Neural cell (in vitro differentiated cells): Measurements from ENCODE around the gene HOXB6.

Experiments
- CTCF ChIP-seq: fragments of 450-650 bp; IDR thresholded peaks from 2 replicates; pipeline ENCODE4 v1.5.1; 2014; ENCODE audit warnings: antibody characterized with exemption, mild to moderate bottlenecking, moderate library complexity; ENCODE audit not compliant: poor library complexity, severe bottlenecking
- EZH2 ChIP-seq: fragments of 200-600, 300-800 bp; shearing (Covaris generic), sonication (generic); IDR thresholded peaks from 2 replicates; pipeline ENCODE4 v1.6.1; 2014; ENCODE audit warnings: antibody characterized with exemption, low read length, borderline replicate concordance, mild to moderate bottlenecking; ENCODE audit not compliant: insufficient read depth, poor library complexity, severe bottlenecking
- POLR2AphosphoS5 ChIP-seq: IDR thresholded peaks from 2 replicates; pipeline ENCODE4 v1.6.1; 2012

DNA sequence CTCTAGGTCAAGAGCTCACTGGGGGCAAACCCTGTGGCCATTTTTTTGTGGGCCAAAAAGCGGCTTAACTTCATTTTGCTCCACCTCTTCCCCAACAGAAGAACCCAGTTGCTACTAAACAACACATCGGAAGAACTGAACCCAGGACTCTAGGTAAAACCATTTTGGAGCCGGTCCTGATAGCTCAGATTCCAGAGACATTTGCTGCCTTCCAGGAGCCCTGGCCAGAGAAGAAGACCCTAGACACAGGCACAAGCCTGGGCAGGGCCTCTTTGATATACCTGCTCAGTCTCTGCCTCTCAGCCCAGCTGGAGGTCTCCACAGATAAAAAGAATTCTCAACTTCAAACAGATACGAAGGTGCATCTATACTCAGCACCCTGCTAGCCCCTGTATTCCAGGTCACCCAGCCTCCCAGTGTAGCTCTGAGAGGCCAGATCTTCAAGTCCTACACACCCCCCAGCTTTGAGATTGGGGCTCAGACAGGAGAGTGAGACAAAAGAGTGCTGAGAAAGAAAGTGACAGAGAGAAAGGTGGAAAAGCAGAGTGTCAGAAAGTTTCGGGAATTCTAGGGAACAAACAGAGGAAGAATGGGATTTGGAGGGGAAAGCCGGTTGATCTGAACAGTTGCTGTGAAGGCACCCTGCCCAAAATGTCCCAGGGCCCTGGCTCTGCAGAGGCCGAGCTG lies 27.9 kb upstream of the HOXB6 start:
- TF ChIP-seq CTCF (no peak), POLR2AphosphoS5 (no peak), EZH2 (no peak)
